Colonic mucosa (tissue), 4 donors: Measurements from ENCODE around the gene CRACDL. TPM values are rescaled to one million over a fixed set of nuclear protein-coding genes. Genes with fewer than 3 reads are reported as not detected.
A peak's percentile ranks its signal among the peaks of the same experiment; 100 is the strongest.
"Not testable (repeated sequence)": the region's sequence is repeated elsewhere in the genome, so short reads cannot be mapped to it uniquely, and the experiment has no call there.

Source experiments
- DNase-seq: peaks from one replicate; pipeline ENCODE4 v3.0.0-alpha.2; 2020
- H3K27ac ChIP-seq: fragments of 200-600 bp; one replicate; pipeline ENCODE4 v1.8.0; 2021
- H3K27me3 ChIP-seq: fragments of 200-600 bp; one replicate; pipeline ENCODE4 v1.8.0; 2021
- H3K36me3 ChIP-seq: fragments of 200-600 bp; one replicate; pipeline ENCODE4 v1.8.0; 2021
- H3K4me1 ChIP-seq: fragments of 200-600 bp; one replicate; pipeline ENCODE4 v1.8.0; 2021; ENCODE audit warnings: mild to moderate bottlenecking
- H3K4me3 ChIP-seq: fragments of 200-600 bp; one replicate; pipeline ENCODE4 v1.8.0; 2021
- H3K9ac ChIP-seq, 2 donors: one replicate each; pipeline ENCODE4 v1.7.0; 2013; ENCODE audit warnings: control low read depth in 2 of 2, low read depth in 2 of 2, low read length in 2 of 2
- H3K9me3 ChIP-seq: fragments of 200-600 bp; one replicate; pipeline ENCODE4 v1.8.0; 2021
- CTCF ChIP-seq: fragments of 200-600 bp; IDR thresholded peaks from one replicate; pipeline ENCODE4 v1.8.0; 2022; ENCODE audit warnings: antibody characterized with exemption, mild to moderate bottlenecking
- intact Hi-C: fragments of 100-400 bp; cut with DNase I; formaldehyde crosslinking; loops from one replicate; pipeline ENCODE4 v1.14.1; 2022
- total RNA-seq, 2 donors: library from RNA; stranded (reverse); fragmentation: NEBNext Ultra II Directional in 1 of 2; extraction: Animal tissue kit (Norgen Biotek cat#: 25700) in 1 of 2; gene quantifications; one replicate each; pipeline ENCODE4 v1.2.1, GENCODE V29; 2021
- donor health status: healthy.
- donor health status: DM: no; HTN: no; CAD: no.
- donor health status: DM: no; HTN: no; CAD: no.

Gene CRACDL
- total RNA-seq, 2 donors from 2014 or later = 11.5 to 22.3 TPM

DNA sequence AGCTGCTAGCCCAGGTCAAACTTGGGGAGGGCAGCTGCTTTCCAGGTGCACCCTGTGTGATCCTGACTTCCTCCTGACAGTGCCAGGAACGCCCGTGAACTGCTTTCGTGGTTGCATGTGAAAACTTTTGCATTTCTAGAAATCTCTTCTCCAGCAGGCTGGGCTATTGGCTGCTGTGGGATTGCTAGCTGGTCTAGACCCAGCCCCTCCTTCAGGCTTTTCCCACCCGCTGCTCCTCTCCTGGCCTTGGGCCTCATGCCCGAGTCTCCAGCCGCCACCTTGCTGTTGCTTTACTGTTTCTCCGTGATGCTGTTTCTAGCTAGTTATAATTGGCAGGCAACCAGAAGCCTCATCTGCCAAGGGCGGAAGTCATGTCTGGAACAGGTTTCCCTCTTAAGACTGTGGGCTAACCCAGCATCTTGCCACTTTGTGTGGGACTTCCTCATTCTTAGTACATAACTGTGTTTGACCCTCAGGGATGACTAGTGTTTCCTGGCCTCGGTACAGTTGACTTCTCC lies 178.1 kb downstream of the CRACDL start:
- Histone ChIP-seq H3K27me3 (no peaks in the 10 kb centered on the region), H3K36me3 (no peaks in the 10 kb centered on the region), H3K4me1 (peaks cover 3% of the 10 kb centered on the region), H3K9ac (peak overlapping the region; percentile 22 to 36), H3K4me3 (no peak overlapping the region), H3K27ac (peak overlapping the region; percentile 55), H3K9me3 (no peaks in the 10 kb centered on the region)
- peak; percentile 76 for DNase-seq
- intact Hi-C loops = no loop called here
- TF ChIP-seq CTCF = no peak

DNA sequence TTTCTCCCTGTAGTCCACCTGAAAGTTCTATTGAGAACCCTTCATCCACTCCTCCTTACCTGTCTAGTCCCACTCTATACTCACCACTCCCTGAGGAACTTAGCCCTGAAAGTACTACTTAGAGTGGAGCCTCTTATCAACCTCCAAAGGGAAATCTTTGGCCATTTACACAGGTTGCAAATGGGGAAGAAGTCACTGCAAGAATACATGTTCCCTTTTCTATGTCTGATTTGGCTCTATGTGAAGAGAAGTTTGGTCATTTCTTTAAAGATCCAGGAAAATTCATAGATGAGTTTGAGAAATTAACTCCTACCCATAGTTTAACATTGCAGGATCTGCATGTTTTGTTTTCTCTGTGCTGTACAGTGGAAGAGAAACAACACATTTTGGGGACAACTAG lies 182.2 kb downstream of the CRACDL start:
- Histone ChIP-seq H3K36me3 (no peaks in the 10 kb centered on the region), H3K27me3 (no peaks in the 10 kb centered on the region), H3K27ac (no peak overlapping the region), H3K9me3 (no peaks in the 10 kb centered on the region), H3K4me1 (peaks cover 3% of the 10 kb centered on the region), H3K9ac (no peak overlapping the region), H3K4me3 (no peak overlapping the region)
- DNase-seq = no peak
- intact Hi-C loops = no loop called here
- no peak for TF ChIP-seq CTCF

GRCh38 chr2:98752711-98753110 lies 183.3 kb downstream of the CRACDL start:
- H3K9ac ChIP-seq, H3K9me3 ChIP-seq, H3K4me1 ChIP-seq, H3K27me3 ChIP-seq, DNase-seq, H3K27ac ChIP-seq, H3K36me3 ChIP-seq, H3K4me3 ChIP-seq, intact Hi-C loops: not testable (repeated sequence)

GRCh38 chr2:98751748-98752147 lies 184.3 kb downstream of the CRACDL start:
- Histone ChIP-seq H3K4me3 (no peak overlapping the region), H3K27ac (no peak overlapping the region), H3K36me3 (no peaks in the 10 kb centered on the region), H3K9me3 (no peaks in the 10 kb centered on the region), H3K9ac (no peak overlapping the region), H3K4me1 (no peaks in the 10 kb centered on the region), H3K27me3 (no peaks in the 10 kb centered on the region)
- intact Hi-C loops = no loop called here
- TF ChIP-seq CTCF = no peak
- DNase-seq = no peak

- Histone ChIP-seq H3K27me3 (no peaks in the 10 kb centered on the region), H3K9me3 (no peaks in the 10 kb centered on the region), H3K4me3 (no peak overlapping the region), H3K27ac (no peak overlapping the region), H3K36me3 (no peaks in the 10 kb centered on the region), H3K9ac (no peak overlapping the region), H3K4me1 (no peaks in the 10 kb centered on the region)
- intact Hi-C loops = no loop called here
- DNase-seq = no peak
- no peak for TF ChIP-seq CTCF
These were observed 185.3 kb downstream of the CRACDL start for GRCh38 chr2:98750593-98751282.

DNA sequence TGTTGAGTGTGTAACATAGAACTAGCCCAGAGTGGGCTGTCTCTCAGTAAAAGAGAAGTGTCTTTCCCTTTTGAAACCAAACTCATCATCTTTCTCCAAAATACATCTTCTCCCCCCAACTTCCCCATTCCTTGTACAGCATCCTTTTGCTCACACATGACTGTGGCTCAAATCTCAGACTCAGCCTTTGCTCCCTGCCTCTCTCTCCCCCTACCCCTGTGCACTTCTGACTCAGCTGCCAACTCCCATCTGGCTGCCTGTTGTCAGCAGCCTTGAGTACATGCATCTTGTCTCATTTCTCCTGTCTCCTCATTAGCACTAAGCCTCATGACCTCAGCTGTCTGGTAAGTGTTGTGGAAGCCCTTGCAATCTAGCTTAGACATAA lies 187.0 kb downstream of the CRACDL start:
- no peak overlapping the region for H3K27ac ChIP-seq
- no peaks in the 10 kb centered on the region for H3K9me3 ChIP-seq
- H3K27me3 ChIP-seq = no peaks in the 10 kb centered on the region
- intact Hi-C loops = no loop called here
- no peak for TF ChIP-seq CTCF
- H3K9ac ChIP-seq = no peak overlapping the region
- no peak overlapping the region for H3K4me3 ChIP-seq
- no peaks in the 10 kb centered on the region for H3K4me1 ChIP-seq
- H3K36me3 ChIP-seq = no peaks in the 10 kb centered on the region
- DNase-seq = no peak
